Transverse colon (tissue), 4 donors: Measurements from ENCODE around the gene TARS2.

ENCODE experiments used
- CTCF ChIP-seq, 5 experiments: fragments of 200-600 bp in 3 of 5; fragments of 450-650 bp in 2 of 5; sonication (generic) in 3 of 5; IDR thresholded peaks; 1 replicate in 2 of 5; 2 replicates in 3 of 5; pipeline ENCODE4 v1.5.1; 2016 to 2017; ENCODE audit warnings: antibody characterized with exemption in 5 of 5, inconsistent platforms in 3 of 5, mild to moderate bottlenecking in 2 of 5, moderate library complexity in 1 of 5
- POLR2A ChIP-seq: fragments of 450-650 bp; IDR thresholded peaks from one replicate; pipeline ENCODE4 v1.6.1; 2016; ENCODE audit warnings: antibody characterized with exemption, mild to moderate bottlenecking, moderate library complexity
- POLR2AphosphoS5 ChIP-seq, 3 donors: sonication (generic); formaldehyde crosslinking; IDR thresholded peaks; one replicate each; pipeline ENCODE4 v1.6.1; 2016; ENCODE audit warnings: antibody characterized with exemption in 3 of 3

DNA sequence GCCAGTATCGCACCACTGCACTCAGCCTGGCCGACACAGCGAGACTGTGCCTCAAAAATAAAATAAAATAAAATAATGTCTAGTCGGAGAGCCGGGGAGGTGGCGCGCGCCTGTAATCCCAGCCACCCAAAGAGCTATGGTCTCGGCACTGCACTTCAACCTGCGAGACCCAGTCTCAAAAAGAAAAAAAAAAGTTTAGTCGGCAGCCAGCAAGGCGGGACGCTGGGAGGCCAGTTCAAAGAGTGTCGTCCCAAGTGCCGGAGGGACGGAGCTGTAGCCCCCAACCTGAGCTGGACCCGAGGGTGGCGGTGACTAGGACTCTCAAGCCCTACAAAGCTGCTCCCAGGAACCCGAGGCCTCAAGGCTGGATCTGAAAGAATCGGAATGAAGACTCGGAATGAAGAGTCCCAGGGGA, 27.7 kb downstream of the TARS2 start:
- TF ChIP-seq CTCF (IDR thresholded peaks at IDR 0.05) (peak in 1 of 5 experiments; percentile 4), POLR2A (no peak), POLR2AphosphoS5 (IDR thresholded peaks at IDR 0.05) (no peak)
